DMS53 treated with DMSO at 0.1 percent for 48 hours (cell line): ENCODE measurements around the gene JOSD1.
"Not testable (repeated sequence)": the region's sequence is repeated elsewhere in the genome, so short reads cannot be mapped to it uniquely, and the experiment has no call there.

ENCODE experiments used
- DNase-seq: peaks from one replicate; lab custom pipeline; 2025; ENCODE audit not compliant: unreplicated experiment; lab: John Stamatoyannopoulos, UW

The JOSD1 gene

DNA sequence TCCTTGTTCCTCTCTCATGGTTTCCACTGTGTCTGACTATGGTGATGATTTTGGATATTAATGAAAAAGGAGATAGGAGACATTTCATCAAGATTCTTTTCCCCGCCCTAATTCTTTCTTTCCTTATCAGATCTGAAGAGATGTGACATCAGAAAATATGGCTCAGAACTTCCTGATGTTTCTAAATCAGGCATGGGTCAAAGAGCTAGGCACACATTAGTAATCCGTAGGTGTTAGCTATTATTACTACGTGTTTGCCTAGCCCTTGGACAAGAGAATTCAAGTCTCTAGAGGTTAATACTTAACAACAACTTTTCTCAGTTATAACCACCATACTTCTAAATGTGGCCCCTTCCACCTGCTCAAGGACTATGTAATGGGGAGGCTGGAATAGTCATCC, 5.8 kb downstream of the JOSD1 start:
- DNase-seq: no peak

DNA sequence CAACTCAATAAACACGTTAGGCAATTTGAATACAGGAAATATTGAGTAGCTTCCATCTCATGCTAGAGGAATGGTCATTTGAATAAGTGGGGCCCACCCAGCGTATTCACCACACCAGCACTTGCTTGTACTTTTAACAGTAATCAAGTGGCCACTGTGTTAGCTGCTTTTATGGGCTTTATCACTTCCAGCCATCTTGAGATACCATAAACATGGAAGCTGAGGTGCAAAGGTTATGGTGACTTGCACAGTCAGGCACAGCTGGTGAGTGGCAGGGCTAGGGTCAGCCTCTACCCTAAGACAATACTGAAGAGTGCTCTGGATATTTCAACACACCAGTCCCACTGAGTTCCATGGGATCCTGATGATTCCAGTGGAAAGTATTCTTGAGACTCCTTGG, 6.7 kb downstream of the JOSD1 start:
- no peak for DNase-seq

- DNase-seq: no peak
Measured at GRCh38 chr22:38689651-38690050, 11.1 kb downstream of the JOSD1 start.

DNA sequence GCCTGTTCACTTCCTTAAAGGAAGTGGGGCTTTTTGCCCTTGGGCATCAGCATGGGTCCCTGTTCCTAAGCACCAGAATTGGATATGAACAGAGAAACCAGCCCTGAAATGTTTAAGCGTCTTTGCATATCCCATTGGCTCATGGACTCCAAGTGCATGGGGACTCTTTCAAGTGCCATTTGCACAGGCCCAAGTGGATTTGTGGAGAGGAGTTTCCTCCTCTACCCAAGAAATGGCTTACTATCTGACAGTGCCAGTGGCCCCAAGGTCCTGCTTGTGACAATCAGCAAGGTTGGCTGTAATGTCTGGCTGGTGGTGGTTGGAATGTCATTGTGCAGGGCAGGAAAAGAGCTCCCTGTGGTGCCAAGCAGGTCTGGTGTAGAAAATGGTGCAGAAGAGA, 15.0 kb downstream of the JOSD1 start:
- DNase-seq: no peak

- DNase-seq: no peak
Measured at GRCh38 chr22:38684895-38685294, 15.8 kb downstream of the JOSD1 start.

DNA sequence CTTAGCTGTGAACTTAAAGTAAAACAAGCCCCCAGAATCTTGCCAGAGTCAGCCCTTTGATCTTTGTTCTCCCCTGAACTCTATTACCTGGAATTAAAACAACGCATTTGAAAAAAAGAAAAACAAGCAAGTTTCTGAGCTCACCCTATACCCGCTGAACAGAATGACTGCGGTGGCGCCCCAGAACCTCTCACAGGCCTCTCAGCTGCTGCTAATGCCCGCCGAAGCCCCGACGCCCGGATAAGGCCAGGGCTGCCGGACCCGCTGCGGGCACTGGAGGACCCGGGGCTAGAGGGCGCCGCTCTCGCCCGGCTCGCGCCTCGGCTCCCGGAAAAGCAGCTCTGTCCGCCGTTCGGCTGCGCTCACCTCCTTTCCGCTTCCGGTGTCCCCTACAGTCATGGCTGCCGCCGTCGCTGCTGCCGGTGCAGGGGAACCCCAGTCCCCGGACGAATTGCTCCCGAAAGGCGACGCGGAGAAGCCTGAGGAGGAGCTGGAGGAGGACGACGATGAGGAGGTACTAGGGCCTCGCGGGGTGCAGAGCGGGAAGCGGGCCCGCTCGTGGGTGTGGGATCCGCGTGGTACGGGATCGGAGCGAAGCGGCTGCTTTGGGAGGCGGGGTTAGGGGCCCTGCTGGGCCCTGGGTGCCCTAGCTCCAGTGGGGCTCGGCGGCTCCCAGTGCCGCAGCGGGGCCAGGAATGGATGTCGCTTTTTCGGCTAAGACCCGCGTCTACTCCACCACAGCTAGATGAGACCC, 19.0 kb downstream of the JOSD1 start, which contains the start of gene TOMM22:
TSS of gene TOMM22 (plus strand) at position 376 of the 754 bp plus-strand sequence. CDS start at position 398, 22 bp downstream.
- DNase-seq: peak; percentile 66

DNA sequence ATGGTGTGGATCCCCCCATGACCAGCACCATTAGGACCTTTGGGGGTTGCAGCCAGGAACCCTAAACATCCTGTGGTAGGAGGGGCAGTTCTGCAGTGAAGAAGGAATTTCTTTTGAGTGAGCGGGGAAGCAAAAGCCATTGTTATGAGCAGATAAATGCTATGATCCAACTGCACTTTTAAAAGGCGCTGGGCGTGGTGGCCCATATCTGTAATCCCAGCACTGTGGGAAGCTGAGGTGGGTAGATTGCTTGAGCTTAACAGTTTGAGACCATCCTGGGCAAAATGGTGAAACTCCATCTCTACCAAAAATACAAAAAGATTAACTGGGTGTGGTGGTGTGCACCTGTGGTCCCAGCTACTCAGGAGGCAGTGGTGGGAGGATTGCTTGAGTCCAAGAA, 24.9 kb downstream of the JOSD1 start:
- DNase-seq: no peak

DNA sequence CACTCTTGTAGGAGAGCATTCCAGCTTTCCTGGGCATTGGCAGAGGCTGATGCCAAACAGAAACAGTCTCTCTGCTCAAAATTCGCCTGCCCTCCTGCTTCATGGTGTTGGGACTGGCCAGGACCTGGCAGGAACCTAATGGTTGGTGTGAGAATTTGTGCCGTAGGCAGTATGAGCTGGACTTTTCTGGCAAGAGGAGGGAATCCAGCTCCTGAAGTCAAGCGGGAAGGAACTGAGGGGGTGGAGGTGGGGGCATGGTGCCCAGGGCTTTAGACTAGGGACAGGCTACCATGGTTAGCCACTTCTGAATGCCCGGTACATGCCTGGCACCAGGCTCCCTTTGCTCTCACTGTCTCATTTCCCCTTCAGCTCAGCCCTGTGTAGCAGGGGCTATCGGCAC, 25.9 kb downstream of the JOSD1 start:
- no peak for DNase-seq

DNA sequence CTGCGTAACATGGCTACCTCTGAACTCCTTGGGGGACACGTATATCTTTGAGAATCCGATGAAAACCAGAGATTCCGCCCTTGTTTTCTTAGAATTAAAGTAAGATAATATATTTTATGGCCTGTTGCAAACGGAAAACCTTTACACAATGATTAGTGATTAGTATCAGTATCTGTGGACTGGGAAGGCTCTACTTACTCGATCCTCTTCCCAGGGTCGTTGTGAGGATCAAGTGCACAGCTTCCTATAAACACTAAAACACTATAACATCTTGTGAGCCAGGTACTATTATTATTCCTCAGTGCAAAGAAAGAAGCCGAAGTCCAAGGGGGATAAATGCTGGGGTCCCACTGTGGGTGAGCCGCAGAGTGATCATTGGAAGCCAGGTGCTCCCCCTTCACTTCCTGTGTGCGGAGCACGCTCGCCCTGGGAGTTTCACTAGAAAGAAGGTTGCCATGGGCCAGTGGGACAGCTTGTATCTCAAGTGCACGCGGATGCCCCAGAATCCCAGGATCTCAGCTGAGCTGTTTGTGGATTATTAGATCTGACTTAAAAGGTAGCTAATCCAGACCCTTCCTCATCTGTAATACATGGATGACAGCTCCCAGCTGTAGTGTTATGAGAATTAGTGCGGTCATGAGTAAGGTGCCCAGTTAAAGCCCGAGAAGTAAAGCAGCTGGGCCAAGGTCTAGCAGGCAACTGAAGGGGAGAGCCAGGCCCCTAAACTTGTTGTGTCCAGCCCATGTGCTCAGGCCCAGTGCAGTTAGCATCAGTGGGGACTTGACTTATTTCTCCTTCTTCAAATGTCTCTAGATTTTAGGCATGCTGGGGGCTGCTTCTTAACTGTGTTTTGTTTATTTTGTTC, 43.5 kb downstream of the JOSD1 start:
- DNase-seq: no peak

DNA sequence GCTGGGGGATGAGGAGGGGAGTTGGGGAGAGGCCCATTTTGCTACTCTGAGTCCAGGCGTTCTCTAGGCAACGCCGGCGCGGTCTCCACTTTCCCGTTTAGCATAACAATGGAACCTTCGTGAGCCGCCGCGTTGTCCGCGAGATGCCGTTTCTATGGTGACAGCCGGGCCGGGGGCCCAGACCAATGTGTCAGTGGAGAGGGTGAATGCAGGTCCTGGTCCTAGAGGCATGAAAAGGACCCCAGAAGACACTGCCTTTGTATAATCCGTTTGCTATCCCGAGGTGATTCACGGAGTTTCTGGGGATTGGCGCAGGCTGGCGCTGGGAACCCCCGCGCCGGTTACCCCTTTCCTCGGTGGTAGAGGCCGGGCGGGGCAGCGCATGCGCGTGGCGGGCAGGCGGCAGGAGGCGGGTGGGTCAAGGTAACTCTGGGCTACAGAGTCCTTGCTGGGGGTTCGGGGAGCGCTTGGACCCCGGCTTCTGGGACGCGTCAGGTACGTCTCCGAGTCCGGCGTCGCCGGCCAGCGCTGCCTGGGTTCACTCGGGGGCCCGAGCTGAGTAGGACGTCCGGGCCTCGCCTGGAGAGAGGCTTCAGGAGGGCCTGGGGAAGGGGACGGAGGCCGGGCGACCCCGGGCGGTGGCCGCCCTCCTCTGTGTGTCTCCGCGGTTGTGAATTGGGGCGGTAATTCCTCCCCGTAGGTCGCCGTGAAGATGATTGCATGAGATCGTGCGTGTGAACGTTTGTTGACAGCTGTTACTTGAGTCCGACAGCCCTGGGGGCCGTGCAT, 44.3 kb downstream of the JOSD1 start, which contains the start of the genes CBY1 and FAM227A:
TSS of gene CBY1 (plus strand) at position 383 of the 789 bp plus-strand sequence. CDS start 11,417 bp downstream, outside the sequence.
TSS of gene FAM227A (minus strand) at position 137 of the 789 bp plus-strand sequence. CDS start 6,224 bp downstream, outside the sequence.
- peak; percentile 81 for DNase-seq

DNA sequence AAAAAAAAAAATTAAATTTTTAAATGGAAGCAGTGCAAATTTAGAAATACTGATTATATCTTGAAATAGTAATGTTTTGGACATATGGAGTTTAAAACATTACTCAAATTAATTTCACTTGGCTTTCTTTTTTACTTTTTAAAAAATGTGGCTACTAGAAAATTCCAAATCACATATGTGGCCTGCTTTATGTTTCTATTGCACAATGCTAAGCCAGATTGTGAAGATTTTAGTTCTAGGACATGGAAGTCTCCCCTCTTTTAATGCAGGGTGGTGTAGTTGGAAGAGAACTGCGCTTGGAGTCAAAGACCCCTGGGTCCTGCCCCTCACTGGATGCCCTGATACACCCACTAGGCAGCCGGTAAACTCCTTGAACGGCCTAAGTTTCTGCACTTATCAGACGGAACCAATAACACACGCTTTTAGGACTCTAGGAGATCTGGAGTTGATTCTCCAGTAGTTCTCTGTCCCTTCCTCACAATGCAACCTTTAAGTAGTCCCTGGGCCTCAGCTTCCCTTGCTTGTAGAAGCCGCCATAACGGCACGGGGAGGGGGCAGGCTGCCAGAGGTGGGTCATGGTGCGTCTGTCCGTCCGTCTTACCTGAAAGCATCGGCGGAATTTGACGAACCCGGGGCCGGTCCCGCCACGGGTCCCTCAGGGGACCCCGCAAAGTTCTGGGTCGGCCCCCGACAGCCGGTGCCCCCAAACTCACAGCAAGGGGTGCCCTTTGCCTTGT, 45.1 kb downstream of the JOSD1 start:
- no peak for DNase-seq

- DNase-seq: no peak
Measured at GRCh38 chr22:38653741-38654140, 47.0 kb downstream of the JOSD1 start.

DNA sequence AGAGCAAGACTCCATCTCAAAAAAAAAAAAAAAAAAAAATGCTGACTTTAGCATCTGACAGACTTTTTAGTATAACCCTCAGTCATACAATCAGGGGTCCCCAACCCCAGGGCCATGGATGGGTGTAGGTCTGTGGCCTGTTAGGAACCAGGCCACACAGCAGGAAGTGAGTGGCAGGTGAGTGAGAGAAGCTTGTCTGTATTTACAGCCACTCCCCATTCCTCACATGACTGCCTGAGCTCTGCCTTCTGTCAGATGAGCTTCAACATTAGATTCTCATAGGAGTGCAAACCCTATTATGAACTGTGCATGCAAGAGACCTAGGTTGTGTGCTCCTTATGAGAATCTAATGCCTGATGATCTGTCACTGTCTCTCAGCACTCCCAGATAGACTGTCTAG, 47.9 kb downstream of the JOSD1 start:
- no peak for DNase-seq

DNA sequence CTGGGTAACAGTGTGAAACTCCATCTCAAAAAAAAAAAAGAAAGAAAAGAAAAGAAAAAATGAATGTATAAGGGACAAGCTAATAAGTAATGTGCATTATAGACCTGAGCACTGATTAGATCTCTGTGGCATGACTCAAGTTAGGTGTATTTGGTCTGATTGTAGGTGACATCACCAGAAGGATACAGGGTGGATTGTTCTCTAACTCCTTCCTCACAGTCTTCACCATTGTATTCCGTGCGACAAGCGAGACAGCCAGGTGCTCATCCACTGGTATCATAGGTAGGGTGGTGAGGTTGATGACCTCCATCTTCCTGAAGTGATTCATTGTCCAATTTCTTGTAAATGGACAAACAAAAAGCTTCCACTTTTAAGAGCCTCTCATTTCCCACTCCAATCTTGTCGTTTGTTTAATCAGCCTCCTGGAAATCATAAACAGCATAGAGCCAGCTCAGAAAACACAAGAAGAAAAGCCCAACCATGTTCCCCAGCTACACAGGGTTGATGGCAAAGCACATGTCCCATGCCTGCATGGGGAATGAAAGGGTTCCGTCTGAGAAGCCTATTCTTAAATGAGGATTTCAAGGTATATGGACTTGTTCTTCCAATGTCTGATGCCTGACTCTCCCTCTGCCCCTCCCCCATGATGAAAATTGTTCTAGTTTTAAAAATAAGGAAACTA, 50.8 kb downstream of the JOSD1 start:
- DNase-seq: peak; percentile 36

- no peak for DNase-seq
Measured at GRCh38 chr22:38645430-38645829, 55.3 kb downstream of the JOSD1 start.

- DNase-seq: not testable (repeated sequence)
Measured at GRCh38 chr22:38644245-38644644, 56.5 kb downstream of the JOSD1 start.

DNA sequence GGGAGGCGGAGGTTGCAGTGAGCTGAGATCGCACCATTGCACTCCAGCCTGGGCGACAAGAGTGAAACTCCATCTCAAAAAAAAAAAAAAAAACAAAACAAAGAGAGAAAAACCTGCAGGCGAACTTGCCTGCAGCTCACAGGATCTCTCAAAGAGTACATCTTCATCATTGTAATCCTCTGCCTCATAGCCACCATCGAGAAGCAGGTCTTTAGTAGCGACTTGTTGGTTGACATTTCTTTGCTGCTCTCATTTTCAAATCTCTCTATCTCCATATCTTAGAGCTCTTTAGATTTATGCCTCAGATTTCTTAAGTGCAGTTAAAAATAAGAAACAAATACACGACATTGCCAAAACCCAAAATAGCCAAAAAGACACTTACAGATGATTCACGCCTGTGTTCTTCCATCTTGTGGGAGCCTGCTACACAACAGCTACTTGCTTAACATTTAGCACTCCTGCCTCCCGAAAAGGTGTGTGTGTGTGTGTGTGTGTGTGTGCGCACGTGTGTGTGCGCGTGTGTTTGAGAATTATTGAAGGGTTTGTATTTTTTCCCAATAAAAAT, 59.2 kb downstream of the JOSD1 start:
- no peak for DNase-seq

DNA sequence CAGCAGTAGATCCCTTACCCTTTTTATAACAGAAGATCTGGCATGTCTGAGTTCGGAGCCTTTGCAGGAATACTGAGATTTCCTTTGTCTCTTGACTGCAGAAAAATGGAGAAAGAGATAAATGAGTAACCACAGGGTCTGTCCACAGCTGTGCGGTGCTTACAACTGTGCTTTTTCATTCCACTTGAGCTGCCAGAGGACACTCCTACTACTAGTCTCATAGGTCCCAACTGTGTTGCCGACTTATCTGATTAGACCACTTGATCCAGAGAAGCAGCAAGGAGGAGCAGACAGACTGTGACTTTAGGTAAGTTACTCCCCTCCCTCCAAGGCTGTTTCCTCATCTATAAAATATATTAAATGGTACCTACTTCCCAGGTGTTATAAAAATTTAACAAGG, 62.0 kb downstream of the JOSD1 start:
- DNase-seq: no peak

- no peak for DNase-seq
Measured at GRCh38 chr22:38638216-38638615, 62.5 kb downstream of the JOSD1 start.
